GM19397 (cell line): Measurements from ENCODE around the gene TRIM66.

ENCODE experiments used
- ATAC-seq: cut with Tn5 transposase; IDR thresholded peaks from one replicate; pipeline ENCODE4 v1.9.1; 2021; ENCODE audit warnings: mild to moderate bottlenecking, moderate library complexity; ENCODE audit not compliant: unreplicated experiment

The TRIM66 gene

GRCh38 chr11:8614497-8614896, 68.0 kb downstream of the TRIM66 start:
- ATAC-seq, result no peak

- no peak for ATAC-seq
These were observed 69.4 kb downstream of the TRIM66 start for GRCh38 chr11:8613036-8613435.

GRCh38 chr11:8612522-8612921, 69.9 kb downstream of the TRIM66 start:
- ATAC-seq, result no peak

- no peak for ATAC-seq
These were observed 71.8 kb downstream of the TRIM66 start for GRCh38 chr11:8610532-8611116.

- ATAC-seq, result no peak
These were observed 73.8 kb downstream of the TRIM66 start for GRCh38 chr11:8608652-8609051.

- no peak for ATAC-seq
These were observed 76.4 kb downstream of the TRIM66 start for GRCh38 chr11:8605971-8606563.

- ATAC-seq, result peak; percentile 73
These were observed 78.3 kb downstream of the TRIM66 start for GRCh38 chr11:8604078-8604723.

- no peak for ATAC-seq
These were observed 78.8 kb downstream of the TRIM66 start for GRCh38 chr11:8603696-8604077.

- ATAC-seq, result no peak
These were observed 80.9 kb downstream of the TRIM66 start for GRCh38 chr11:8601376-8602133.

- ATAC-seq, result no peak
These were observed 84.0 kb downstream of the TRIM66 start for GRCh38 chr11:8598506-8598905.

- ATAC-seq, result no peak
These were observed 85.3 kb downstream of the TRIM66 start for GRCh38 chr11:8597182-8597581.

GRCh38 chr11:8596504-8597046, 85.9 kb downstream of the TRIM66 start:
- no peak for ATAC-seq

GRCh38 chr11:8593935-8594909, 88.2 kb downstream of the TRIM66 start, which contains the start of gene STK33:
Gene STK33 (minus strand): TSS chr11:8594228. CDS start chr11:8474905, 119,323 bp downstream.
- peak; percentile 96 for ATAC-seq

GRCh38 chr11:8593455-8593854, 89.0 kb downstream of the TRIM66 start:
- no peak for ATAC-seq

GRCh38 chr11:8587915-8588314, 94.5 kb downstream of the TRIM66 start:
- ATAC-seq, result no peak

GRCh38 chr11:8586805-8587204, 95.7 kb downstream of the TRIM66 start:
- no peak for ATAC-seq

- no peak for ATAC-seq
These were observed 96.3 kb downstream of the TRIM66 start for GRCh38 chr11:8586184-8586583.

- no peak for ATAC-seq
These were observed 98.0 kb downstream of the TRIM66 start for GRCh38 chr11:8584511-8584910.

- no peak for ATAC-seq
These were observed 98.4 kb downstream of the TRIM66 start for GRCh38 chr11:8584082-8584481.

- no peak for ATAC-seq
These were observed 101.2 kb downstream of the TRIM66 start for GRCh38 chr11:8581300-8581699.
